HG03460 (cell line): ENCODE data around the gene PAK5.

Experiments used
- ATAC-seq: cut with Tn5 transposase; IDR thresholded peaks from one replicate; pipeline ENCODE4 v1.9.1; 2021; ENCODE audit not compliant: unreplicated experiment

The PAK5 gene

GRCh38 chr20:9501473-9501872, 337.4 kb downstream of the PAK5 start:
- ATAC-seq, result no peak

GRCh38 chr20:9500121-9500520, 338.8 kb downstream of the PAK5 start:
- peak; percentile 53 for ATAC-seq

GRCh38 chr20:9499126-9499899, 339.6 kb downstream of the PAK5 start:
- no peak for ATAC-seq

- ATAC-seq, result no peak
These were observed 340.6 kb downstream of the PAK5 start for GRCh38 chr20:9498322-9498721.

GRCh38 chr20:9496155-9496554, 342.7 kb downstream of the PAK5 start:
- ATAC-seq, result no peak

- no peak for ATAC-seq
These were observed 343.2 kb downstream of the PAK5 start for GRCh38 chr20:9495701-9496100.

- no peak for ATAC-seq
These were observed 345.1 kb downstream of the PAK5 start for GRCh38 chr20:9493803-9494202.

- no peak for ATAC-seq
These were observed 346.8 kb downstream of the PAK5 start for GRCh38 chr20:9492067-9492466.

GRCh38 chr20:9491324-9491723, 347.6 kb downstream of the PAK5 start:
- no peak for ATAC-seq

- ATAC-seq, result no peak
These were observed 348.2 kb downstream of the PAK5 start for GRCh38 chr20:9490631-9491030.

- ATAC-seq, result no peak
These were observed 348.7 kb downstream of the PAK5 start for GRCh38 chr20:9490161-9490560.

GRCh38 chr20:9488063-9488462, 350.8 kb downstream of the PAK5 start:
- ATAC-seq, result no peak
